Measurements from ENCODE around the gene GPT2.

The GPT2 gene

GRCh38 chr16:46918905-46919792 is 35.0 kb downstream of the GPT2 start:
- TF ChIP-seq CTCF (IDR thresholded peaks at IDR 0.05) (no peak), ZFX (IDR thresholded peaks at IDR 0.05; ENCODE audit: borderline replicate concordance) (no peak)
- H3K27ac ChIP-seq = no peak overlapping the region

- H3K27ac ChIP-seq = no peak overlapping the region
Measured at GRCh38 chr16:46920402-46921068, 36.4 kb downstream of the GPT2 start.

GRCh38 chr16:46922239-46922638 is 38.1 kb downstream of the GPT2 start:
- H3K27ac ChIP-seq = no peak overlapping the region
- TF ChIP-seq CTCF (IDR thresholded peaks at IDR 0.05) = no peak
- TF ChIP-seq ZFX (IDR thresholded peaks at IDR 0.05; ENCODE audit: borderline replicate concordance) = no peak

More at GRCh38 chr16:46920402-46921068, 36.4 kb downstream of the GPT2 start:
- TF ChIP-seq ZFX (IDR thresholded peaks at IDR 0.05; ENCODE audit: borderline replicate concordance) (no peak), CTCF (IDR thresholded peaks at IDR 0.05) (no peak)

GRCh38 chr16:46923513-46924295 is 39.5 kb downstream of the GPT2 start:
- no peak for TF ChIP-seq ZFX (IDR thresholded peaks at IDR 0.05; ENCODE audit: borderline replicate concordance)
- no peak for TF ChIP-seq CTCF (IDR thresholded peaks at IDR 0.05)
- no peak overlapping the region for H3K27ac ChIP-seq

GRCh38 chr16:46924402-46924801 is 40.2 kb downstream of the GPT2 start:
- no peak overlapping the region for H3K27ac ChIP-seq
- TF ChIP-seq ZFX (IDR thresholded peaks at IDR 0.05; ENCODE audit: borderline replicate concordance) (no peak), CTCF (IDR thresholded peaks at IDR 0.05) (no peak)

GRCh38 chr16:46926470-46927225 is 42.5 kb downstream of the GPT2 start:
- TF ChIP-seq CTCF (IDR thresholded peaks at IDR 0.05) (no peak), ZFX (IDR thresholded peaks at IDR 0.05; ENCODE audit: borderline replicate concordance) (no peak)
- H3K27ac ChIP-seq = no peak overlapping the region
